HG02840 (cell line): ENCODE measurements around the gene PSMG3.

ENCODE experiments used
- ATAC-seq: cut with Tn5 transposase; IDR thresholded peaks from one replicate; pipeline ENCODE4 v1.9.1; 2021; ENCODE audit warnings: mild to moderate bottlenecking, moderate library complexity, moderate number of reproducible peaks; ENCODE audit not compliant: unreplicated experiment, low FRiP score

Gene PSMG3

GRCh38 chr7:1546909-1547776 lies 22.7 kb downstream of the PSMG3 start:
- no peak for ATAC-seq

GRCh38 chr7:1546274-1546908 lies 23.4 kb downstream of the PSMG3 start:
- no peak for ATAC-seq

GRCh38 chr7:1545417-1546246 lies 24.2 kb downstream of the PSMG3 start:
- ATAC-seq: no peak

GRCh38 chr7:1544896-1545416 lies 24.9 kb downstream of the PSMG3 start:
- ATAC-seq: no peak

- no peak for ATAC-seq
These were observed 25.5 kb downstream of the PSMG3 start for GRCh38 chr7:1544178-1544895.

GRCh38 chr7:1543826-1544177 lies 26.0 kb downstream of the PSMG3 start:
- no peak for ATAC-seq

- no peak for ATAC-seq
These were observed 26.7 kb downstream of the PSMG3 start for GRCh38 chr7:1542841-1543747.

- no peak for ATAC-seq
These were observed 27.5 kb downstream of the PSMG3 start for GRCh38 chr7:1542329-1542728.

GRCh38 chr7:1541431-1542162 lies 28.2 kb downstream of the PSMG3 start:
- ATAC-seq: no peak

GRCh38 chr7:1540776-1541271 lies 29.0 kb downstream of the PSMG3 start:
- no peak for ATAC-seq

GRCh38 chr7:1539882-1540775 lies 29.7 kb downstream of the PSMG3 start:
- no peak for ATAC-seq

GRCh38 chr7:1539181-1539881 lies 30.5 kb downstream of the PSMG3 start:
- ATAC-seq: no peak

- no peak for ATAC-seq
These were observed 31.2 kb downstream of the PSMG3 start for GRCh38 chr7:1538544-1539180.

GRCh38 chr7:1537535-1538412 lies 32.1 kb downstream of the PSMG3 start:
- no peak for ATAC-seq

GRCh38 chr7:1536743-1537534 lies 32.9 kb downstream of the PSMG3 start:
- no peak for ATAC-seq
